SK-N-MC (cell line): ENCODE data around the gene DDHD1.

Source experiments
- EZH2 ChIP-seq: fragments of 200-600 bp; sonication (generic); IDR thresholded peaks from one replicate; pipeline ENCODE4 v1.6.1; 2017; ENCODE audit warnings: antibody characterized with exemption
- POLR2AphosphoS5 ChIP-seq: IDR thresholded peaks from 2 replicates; pipeline ENCODE4 v1.6.1; 2012; ENCODE audit warnings: mild to moderate bottlenecking, low read depth, low read length, borderline replicate concordance

- TF ChIP-seq EZH2 (no peak), POLR2AphosphoS5 (no peak)
Measured at GRCh38 chr14:53004976-53005375, 148.1 kb downstream of the DDHD1 start.
